HCT116 (cell line): Measurements from ENCODE around the gene THUMPD3. TPM values are rescaled to one million over a fixed set of nuclear protein-coding genes. Genes with fewer than 3 reads are reported as not detected.

ENCODE experiments used
- ATAC-seq: fragments of 200-7000 bp; cut with Tn5 transposase; 2 replicates; pipeline ENCODE4 v1.9.1; 2020; ENCODE audit warnings: mild to moderate bottlenecking, moderate library complexity
- BruUV-seq: library from RNA; stranded (reverse); fragments of 400-500 nt; replicated peaks from 2 replicates; lab custom pipeline; 2021; lab: Mats Ljungman, UMichigan
- CTCF ChIA-PET: fragments of 300-600 bp; sonication (Branson Sonifier 250); formaldehyde crosslinking; loops from one replicate; lab custom pipeline; 2021; ENCODE audit warnings: antibody characterized with exemption; lab: Charles Lee
- POLR2A ChIA-PET: fragments of 300-600, 350-600 bp; sonication (Branson Sonifier 250); formaldehyde crosslinking; loops from one replicate; lab custom pipeline; 2021; ENCODE audit warnings: antibody characterized with exemption; lab: Charles Lee
- RAD21 ChIA-PET, 2 experiments: fragments of 300-600 bp; sonication (Branson Sonifier 250); formaldehyde crosslinking; loops; one replicate each; lab custom pipeline; 2023; ENCODE audit warnings: low total read pairs in 2 of 2; ENCODE audit not compliant: uncharacterized antibody in 2 of 2, unreplicated experiment in 2 of 2, low non-redundant PET in 1 of 2; lab: Charles Lee
- DNase-seq: peaks from one replicate; pipeline ENCODE4 v3.0.0-alpha.2; 2010; ENCODE audit warnings: low read depth, low spot score
- H2AFZ ChIP-seq: fragments of 200-600 bp; shearing (Covaris generic), sonication (generic); 2 replicates; pipeline ENCODE4 v1.6.1; 2017; ENCODE audit warnings: low read depth, mixed run types, mixed read lengths, antibody characterized with exemption, low read length; ENCODE audit not compliant: poor library complexity, severe bottlenecking
- H3K27ac ChIP-seq: 2 replicates; pipeline ENCODE4 v1.5.1; 2012; ENCODE audit warnings: low read depth, low read length
- H3K27me3 ChIP-seq: fragments of 200-600 bp; sonication (generic); 2 replicates; pipeline ENCODE4 v1.6.1; 2016; ENCODE audit warnings: mixed run types, low read length, mixed read lengths; ENCODE audit not compliant: insufficient read depth
- H3K36me3 ChIP-seq, 2 experiments: fragments of 200-500 bp in 1 of 2; fragments of 200-600 bp in 1 of 2; sonication (Bioruptor generic) in 1 of 2; sonication (generic) in 1 of 2; 2 replicates each; pipeline versions ENCODE4 v1.5.1 to v1.6.1; 2014 to 2016; ENCODE audit warnings: low read length in 2 of 2, inconsistent platforms in 1 of 2, mixed read lengths in 1 of 2, mixed run types in 1 of 2; ENCODE audit not compliant: insufficient read depth in 2 of 2, control insufficient read depth in 1 of 2
- H3K4me1 ChIP-seq, 2 experiments: fragments of 200-600 bp in 1 of 2; sonication (generic) in 1 of 2; 2 replicates each; pipeline versions ENCODE4 v1.5.1 to v1.6.1; 2012 to 2017; ENCODE audit warnings: low read length in 2 of 2, inconsistent platforms in 1 of 2, mild to moderate bottlenecking in 1 of 2, mixed read lengths in 1 of 2, mixed run types in 1 of 2, moderate library complexity in 1 of 2; ENCODE audit not compliant: insufficient read depth in 2 of 2, control insufficient read depth in 1 of 2
- H3K4me2 ChIP-seq: fragments of 200-600 bp; sonication (generic); 2 replicates; pipeline ENCODE4 v1.6.1; 2017; ENCODE audit warnings: mixed run types, low read length, mixed read lengths
- H3K4me3 ChIP-seq, 2 experiments: fragments of 200-600 bp in 1 of 2; sonication (generic) in 1 of 2; replicated peaks in 1 of 2; 2 replicates each; pipeline ENCODE4 v1.5.1; 2011 to 2016; ENCODE audit warnings: low read length in 2 of 2, control low read depth in 1 of 2, low read depth in 1 of 2, mild to moderate bottlenecking in 1 of 2, mixed read lengths in 1 of 2, mixed run types in 1 of 2
- H3K79me2 ChIP-seq: fragments of 200-600 bp; sonication (generic); 2 replicates; pipeline ENCODE4 v1.6.1; 2017; ENCODE audit warnings: mild to moderate bottlenecking, mixed run types, low read length, moderate library complexity, mixed read lengths; ENCODE audit not compliant: insufficient read depth
- H3K9ac ChIP-seq: fragments of 200-600 bp; sonication (generic); 2 replicates; pipeline ENCODE4 v1.6.1; 2016; ENCODE audit warnings: low read length, mixed read lengths
- H3K9me2 ChIP-seq: fragments of 200-600 bp; sonication (generic), shearing (Covaris generic); 2 replicates; pipeline ENCODE4 v1.6.1; 2017; ENCODE audit warnings: mixed run types, mild to moderate bottlenecking, moderate library complexity; ENCODE audit not compliant: insufficient read depth
- H3K9me3 ChIP-seq, 2 experiments: fragments of 200-500 bp in 1 of 2; fragments of 200-600 bp in 1 of 2; sonication (Bioruptor generic) in 1 of 2; sonication (generic) in 1 of 2; 2 replicates each; pipeline ENCODE4 v1.6.1; 2014 to 2017; ENCODE audit warnings: low read length in 2 of 2, mixed read lengths in 2 of 2, inconsistent platforms in 1 of 2, low read depth in 1 of 2, mild to moderate bottlenecking in 1 of 2, mixed run types in 1 of 2, moderate library complexity in 1 of 2; ENCODE audit not compliant: control insufficient read depth in 1 of 2, insufficient read depth in 1 of 2
- H4K20me1 ChIP-seq: fragments of 200-600 bp; sonication (generic), shearing (Covaris generic); 2 replicates; pipeline ENCODE4 v1.6.1; 2017; ENCODE audit warnings: mixed run types, mild to moderate bottlenecking, moderate library complexity; ENCODE audit not compliant: insufficient read depth
- ATF3 ChIP-seq: IDR thresholded peaks from 2 replicates; pipeline ENCODE4 v1.6.1; 2012
- ELF1 ChIP-seq: IDR thresholded peaks from 2 replicates; pipeline ENCODE4 v1.6.1; 2012; ENCODE audit warnings: low read depth, borderline replicate concordance
- EZH2phosphoT487 ChIP-seq: fragments of 200-600 bp; IDR thresholded peaks from 2 replicates; pipeline ENCODE4 v1.6.1; 2018; ENCODE audit warnings: antibody characterized with exemption, borderline replicate concordance
- FOSL1 ChIP-seq: IDR thresholded peaks from 2 replicates; pipeline ENCODE4 v1.6.1; 2012; ENCODE audit warnings: low read depth
- SIN3A ChIP-seq: IDR thresholded peaks from 2 replicates; pipeline ENCODE4 v1.6.1; 2012; ENCODE audit warnings: low read depth
- SP1 ChIP-seq: IDR thresholded peaks from 2 replicates; pipeline ENCODE4 v1.6.1; 2012; ENCODE audit warnings: low read depth
- ZBTB33 ChIP-seq: IDR thresholded peaks from 2 replicates; pipeline ENCODE4 v1.6.1; 2011; ENCODE audit warnings: mild to moderate bottlenecking, low read length, moderate library complexity; ENCODE audit not compliant: insufficient replicate concordance; ENCODE audit errors: extremely low read depth
- ZNF274 ChIP-seq: fragments of 200-500 bp; sonication (Bioruptor generic); IDR thresholded peaks from 2 replicates; pipeline ENCODE4 v1.6.1; 2014; ENCODE audit warnings: mild to moderate bottlenecking, low read depth, low read length, inconsistent platforms
- intact Hi-C: fragments of 100-400 bp; cut with micrococcal nuclease; formaldehyde crosslinking; loops from 2 replicates; pipeline ENCODE4 v1.10.0; 2022
- total RNA-seq: library from RNA; stranded (reverse); gene quantifications from one replicate; pipeline ENCODE4 v1.2.1, GENCODE V29; 2021; ENCODE audit not compliant: unreplicated experiment

The THUMPD3 gene
- total RNA-seq, 1 experiment from 2014 or later = 79.5 TPM

- Histone ChIP-seq H3K27ac (peak overlapping the region; percentile 49; the same call in 1 of the 2 replicates), H3K36me3 (no peaks in the 10 kb centered on the region), H3K9ac (peak overlapping the region; percentile 36), H3K9me2 (no peaks in the 10 kb centered on the region), H3K79me2 (no peaks in the 10 kb centered on the region), H3K4me3 (peak overlapping the region in 1 of 2 experiments; percentile 19; a peak in 2 of 4 replicates), H3K27me3 (no peaks in the 10 kb centered on the region), H3K4me1 (peaks cover 10 to 25% of the 10 kb centered on the region in 2 experiments), H2AFZ (no peak overlapping the region), H3K4me2 (peak overlapping the region; percentile 57), H3K9me3 (no peaks in the 10 kb centered on the region), H4K20me1 (no peaks in the 10 kb centered on the region)
- no peak for TF ChIP-seq SIN3A
- no peak; the same call in 1 of the 2 replicates for TF ChIP-seq FOSL1
- no peak for TF ChIP-seq SP1
- no peak for TF ChIP-seq ZNF274
- TF ChIP-seq ATF3 = no peak
- TF ChIP-seq ELF1 = no peak
- no peak for TF ChIP-seq ZBTB33
- no peak for TF ChIP-seq EZH2phosphoT487
- POLR2A ChIA-PET = no interaction called here
- intact Hi-C loops = no loop called here
- DNase-seq (peak; percentile 12), ATAC-seq (peak; percentile 31)
- no TSS peak for BruUV-seq
- RAD21 ChIA-PET = no interaction called here
- CTCF ChIA-PET = interaction anchor here (1.5 kb wide), 1 partner anchor 13 kb away, joined by 3 read pairs; no protein-coding TSS in a partner anchor
Measured at GRCh38 chr3:9339761-9340471, 22.9 kb upstream of the THUMPD3 start.
